ENCODE results near the gene MAPRE2. TPM values are rescaled to one million over a fixed set of nuclear protein-coding genes. Genes with fewer than 3 reads are reported as not detected.

The MAPRE2 gene
- total RNA-seq, 2 donors from 2014 or later = 16.1 to 17.2 TPM

DNA sequence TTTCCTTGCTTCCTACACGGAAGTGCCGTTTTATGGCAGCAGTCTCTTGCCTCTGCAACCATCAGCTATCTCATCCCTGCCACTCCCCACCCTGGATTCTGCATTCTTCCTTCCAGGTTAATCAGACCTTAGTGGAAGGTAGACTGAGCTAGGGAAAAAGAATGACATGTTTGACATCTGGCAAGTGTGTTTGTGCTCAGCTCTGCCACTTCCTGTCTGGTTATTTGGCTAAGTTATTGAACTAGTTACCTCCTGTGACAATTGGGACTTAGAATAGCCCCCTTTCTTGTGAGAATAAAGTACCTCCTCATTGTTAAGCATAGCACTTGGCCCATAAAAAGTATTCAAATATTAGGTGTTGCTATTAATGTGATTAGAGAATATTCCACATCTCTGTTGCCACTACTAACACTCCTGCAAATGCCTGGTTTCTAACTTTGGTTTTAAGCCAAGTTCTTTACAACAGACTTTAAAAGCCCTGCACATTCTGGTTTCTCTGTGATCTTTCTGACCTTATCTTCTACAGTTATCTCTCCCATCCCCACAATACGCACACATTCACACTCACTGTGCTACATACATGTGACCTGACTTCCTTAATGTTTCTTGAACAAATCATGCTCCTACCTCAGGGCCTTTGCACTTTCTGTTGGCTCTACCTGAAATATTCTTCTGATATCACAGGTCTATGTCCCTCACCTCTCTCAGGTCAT lies 10.8 kb upstream of the MAPRE2 start:
- H3K4me3 ChIP-seq = no peak overlapping the region
- TF ChIP-seq POLR2AphosphoS5 (IDR thresholded peaks at IDR 0.05) = no peak
- TF ChIP-seq, protein P1, sequence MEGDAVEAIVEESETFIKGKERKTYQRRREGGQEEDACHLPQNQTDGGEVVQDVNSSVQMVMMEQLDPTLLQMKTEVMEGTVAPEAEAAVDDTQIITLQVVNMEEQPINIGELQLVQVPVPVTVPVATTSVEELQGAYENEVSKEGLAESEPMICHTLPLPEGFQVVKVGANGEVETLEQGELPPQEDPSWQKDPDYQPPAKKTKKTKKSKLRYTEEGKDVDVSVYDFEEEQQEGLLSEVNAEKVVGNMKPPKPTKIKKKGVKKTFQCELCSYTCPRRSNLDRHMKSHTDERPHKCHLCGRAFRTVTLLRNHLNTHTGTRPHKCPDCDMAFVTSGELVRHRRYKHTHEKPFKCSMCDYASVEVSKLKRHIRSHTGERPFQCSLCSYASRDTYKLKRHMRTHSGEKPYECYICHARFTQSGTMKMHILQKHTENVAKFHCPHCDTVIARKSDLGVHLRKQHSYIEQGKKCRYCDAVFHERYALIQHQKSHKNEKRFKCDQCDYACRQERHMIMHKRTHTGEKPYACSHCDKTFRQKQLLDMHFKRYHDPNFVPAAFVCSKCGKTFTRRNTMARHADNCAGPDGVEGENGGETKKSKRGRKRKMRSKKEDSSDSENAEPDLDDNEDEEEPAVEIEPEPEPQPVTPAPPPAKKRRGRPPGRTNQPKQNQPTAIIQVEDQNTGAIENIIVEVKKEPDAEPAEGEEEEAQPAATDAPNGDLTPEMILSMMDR (IDR thresholded peaks at IDR 0.05) = no peak
- no peak for TF ChIP-seq POLR2A (IDR thresholded peaks at IDR 0.05)
- H3K9me3 ChIP-seq = no peaks in the 10 kb centered on the region
- no peaks in the 10 kb centered on the region for H3K27me3 ChIP-seq (replicated peaks; ENCODE audit: insufficient read depth)
- 20% methylated on average over 3 of the region's 3 CpGs for WGBS
- DNase-seq (ENCODE audit: low spot score) = no peak
- no peaks in the 10 kb centered on the region for H3K4me1 ChIP-seq (replicated peaks)
- H3K36me3 ChIP-seq = no peaks in the 10 kb centered on the region
- no peak overlapping the region for H3K27ac ChIP-seq
- intact Hi-C loops (cut with DNase I) = loop anchor here (5.0 kb wide), 1 partner anchor 207 kb away; no protein-coding TSS in a partner anchor

DNA sequence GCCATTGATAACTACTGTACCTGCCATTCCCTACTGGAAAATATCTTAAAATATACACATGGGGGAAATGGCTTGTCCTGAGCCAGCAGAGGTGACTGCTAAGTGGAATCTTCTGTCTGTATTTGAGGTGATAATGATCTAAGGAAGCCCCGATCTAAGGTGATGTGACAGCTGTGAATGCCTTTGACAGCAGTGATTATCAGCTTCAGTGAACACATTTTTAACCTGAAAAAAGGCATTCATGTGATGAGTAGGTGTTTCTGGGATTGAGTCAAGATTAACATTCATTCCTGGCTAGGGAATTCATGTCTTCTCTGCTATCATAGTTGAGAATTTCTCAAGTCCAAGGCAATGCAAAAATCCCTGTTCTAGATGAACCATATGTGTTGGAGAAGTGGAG lies 9.1 kb upstream of the MAPRE2 start:
- intact Hi-C loops (cut with DNase I) = loop anchor here (5.0 kb wide), 1 partner anchor 205 kb away; no protein-coding TSS in a partner anchor
- Histone ChIP-seq H3K4me3 (no peak overlapping the region), H3K4me1 (replicated peaks) (no peaks in the 10 kb centered on the region), H3K27ac (no peak overlapping the region), H3K27me3 (replicated peaks; ENCODE audit: insufficient read depth) (no peaks in the 10 kb centered on the region), H3K9me3 (no peaks in the 10 kb centered on the region), H3K36me3 (no peaks in the 10 kb centered on the region)
- WGBS = 48% methylated on average over 1 of the region's 1 CpG
- TF ChIP-seq, protein P1 (IDR thresholded peaks at IDR 0.05) = no peak
- TF ChIP-seq POLR2A (IDR thresholded peaks at IDR 0.05) = no peak
- TF ChIP-seq POLR2AphosphoS5 (IDR thresholded peaks at IDR 0.05) = no peak
- no peak for DNase-seq (ENCODE audit: low spot score)

DNA sequence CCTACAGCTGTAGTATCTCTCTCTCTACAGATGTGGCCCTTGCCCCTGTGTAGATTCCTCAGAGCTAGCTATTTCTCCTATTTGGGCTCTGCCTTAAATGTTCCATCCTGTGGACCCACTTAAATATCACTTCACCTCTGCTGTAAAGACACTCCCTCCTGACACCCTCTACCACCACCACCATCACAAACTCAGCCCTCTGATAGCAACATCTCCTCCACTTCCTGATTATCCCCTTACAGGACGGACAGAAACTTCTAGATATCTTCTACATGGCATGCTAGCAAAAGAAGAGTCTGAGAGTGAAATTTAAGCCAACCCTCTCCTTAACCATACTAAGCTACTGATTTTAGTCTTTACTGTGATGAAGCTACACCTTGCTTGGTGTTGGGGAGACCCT lies 3.2 kb upstream of the MAPRE2 start:
- 78% methylated on average over 1 of the region's 1 CpG for WGBS
- no peaks in the 10 kb centered on the region for H3K27me3 ChIP-seq (replicated peaks; ENCODE audit: insufficient read depth)
- no peak overlapping the region for H3K4me3 ChIP-seq
- no peaks in the 10 kb centered on the region for H3K9me3 ChIP-seq
- intact Hi-C loops (cut with DNase I) = loop anchor here (5.0 kb wide), 1 partner anchor 99 kb away; no protein-coding TSS in a partner anchor
- H3K27ac ChIP-seq = no peak overlapping the region
- no peak for DNase-seq (ENCODE audit: low spot score)
- no peaks in the 10 kb centered on the region for H3K4me1 ChIP-seq (replicated peaks)
- TF ChIP-seq, protein P1 (IDR thresholded peaks at IDR 0.05) = no peak
- TF ChIP-seq POLR2AphosphoS5 (IDR thresholded peaks at IDR 0.05) = no peak
- TF ChIP-seq POLR2A (IDR thresholded peaks at IDR 0.05) = no peak
- no peaks in the 10 kb centered on the region for H3K36me3 ChIP-seq

DNA sequence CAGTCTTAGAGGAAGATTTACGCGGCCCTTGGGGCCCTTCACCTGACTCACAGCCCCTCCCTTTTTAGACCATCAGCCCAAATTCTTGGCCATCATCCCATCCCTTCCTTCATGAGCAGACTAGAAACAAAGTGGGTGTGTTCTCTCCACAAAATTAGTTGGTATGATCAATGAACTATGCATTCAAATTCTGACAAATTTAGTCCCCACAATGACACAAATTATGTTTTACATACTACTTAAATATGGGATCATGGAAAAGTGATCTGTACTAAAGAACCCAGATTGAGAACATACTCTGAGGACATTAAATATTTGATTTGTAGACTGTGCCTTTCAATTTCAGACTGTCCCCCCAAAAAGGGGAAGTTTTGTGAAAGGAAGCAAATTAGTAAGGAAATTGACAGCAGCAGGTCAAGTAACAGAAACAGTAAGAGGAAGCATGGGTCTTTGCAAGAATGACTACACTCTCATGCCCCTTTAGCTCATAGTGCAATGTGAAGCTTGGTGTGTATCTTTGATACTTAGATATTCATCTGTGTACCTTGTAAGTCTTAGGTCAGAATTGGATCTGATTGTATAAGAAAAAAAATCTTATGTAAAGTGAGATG lies 2.2 kb upstream of the MAPRE2 start:
- H3K27ac ChIP-seq = no peak overlapping the region
- DNase-seq (ENCODE audit: low spot score) = no peak
- no peak for TF ChIP-seq POLR2A (IDR thresholded peaks at IDR 0.05)
- TF ChIP-seq, protein P1 (IDR thresholded peaks at IDR 0.05) = no peak
- no peak for TF ChIP-seq POLR2AphosphoS5 (IDR thresholded peaks at IDR 0.05)
- no peaks in the 10 kb centered on the region for H3K27me3 ChIP-seq (replicated peaks; ENCODE audit: insufficient read depth)
- H3K4me1 ChIP-seq (replicated peaks) = no peaks in the 10 kb centered on the region
- no peaks in the 10 kb centered on the region for H3K9me3 ChIP-seq
- 70% methylated on average over 2 of the region's 2 CpGs for WGBS
- no peak overlapping the region for H3K4me3 ChIP-seq
- intact Hi-C loops (cut with DNase I) = loop anchor here (5.0 kb wide), 1 partner anchor 98 kb away; no protein-coding TSS in a partner anchor
- no peaks in the 10 kb centered on the region for H3K36me3 ChIP-seq
